K562 (cell line): Measurements from ENCODE around the gene PRRG1. TPM values are rescaled to one million over a fixed set of nuclear protein-coding genes. Genes with fewer than 3 reads are reported as not detected.
"Not testable (repeated sequence)": the region's sequence is repeated elsewhere in the genome, so short reads cannot be mapped to it uniquely, and the experiment has no call there.

Experiments
- ATAC-seq: fragments of 200-7000 bp; cut with Tn5 transposase; 3 replicates; pipeline ENCODE4 v1.9.1; 2020; ENCODE audit warnings: moderate library complexity
- BruUV-seq: library from RNA; stranded (reverse); fragments of 400-500 nt; replicated peaks from 2 replicates; lab custom pipeline; 2021; lab: Mats Ljungman, UMichigan
- CTCF ChIA-PET: fragments of 300-600 bp; formaldehyde crosslinking; extraction: SDS; loops from one replicate; lab custom pipeline; 2021; ENCODE audit warnings: low intra/inter-chr PET ratio; lab: Yijun Ruan, JAX
- POLR2A ChIA-PET: fragments of 300-600, 350-650 bp; sonication (Branson Sonifier 250); formaldehyde crosslinking; extraction: SDS; loops from one replicate; lab custom pipeline; 2021; ENCODE audit warnings: antibody characterized with exemption, inconsistent platforms; lab: Yijun Ruan, JAX
- DNase-seq, 4 experiments: peaks; one replicate each; pipeline versions ENCODE4 v3.0.0 to v3.0.0-alpha.2; 2011 to 2018; ENCODE audit warnings: low spot score in 3 of 4, mixed read lengths in 3 of 4; ENCODE audit errors: extremely low read depth in 1 of 4
- FAIRE-seq: peaks from 2 replicates; lab custom pipeline; 2011; peaks lifted over from hg19 to GRCh38; lab: Jason Lieb, UNC
- H2AFZ ChIP-seq: 2 replicates; pipeline ENCODE4 v1.6.0; 2011; ENCODE audit warnings: low read depth, low read length, control low read depth, inconsistent platforms
- H3K27ac ChIP-seq: fragments of 200-600 bp; 3 replicates; pipeline ENCODE4 v1.8.0; 2011; ENCODE audit warnings: low read depth, mild to moderate bottlenecking, control low read depth, inconsistent platforms, low read length, moderate library complexity, mixed read lengths; ENCODE audit errors: extremely low read depth
- H3K27me3 ChIP-seq, 2 experiments: fragments of 300-600 bp in 1 of 2; 2 replicates in 1 of 2; 3 replicates in 1 of 2; pipeline versions ENCODE4 v1.6.0 to v1.8.0; 2011; ENCODE audit warnings: inconsistent platforms in 2 of 2, low read length in 2 of 2, mild to moderate bottlenecking in 1 of 2, mixed read lengths in 1 of 2, moderate library complexity in 1 of 2; ENCODE audit not compliant: control insufficient read depth in 2 of 2, insufficient read depth in 2 of 2
- H3K36me3 ChIP-seq: fragments of 300-600 bp; 3 replicates; pipeline ENCODE4 v1.8.0; 2011; ENCODE audit warnings: mild to moderate bottlenecking, low read length, inconsistent platforms; ENCODE audit not compliant: control insufficient read depth, insufficient read depth
- H3K4me1 ChIP-seq, 2 experiments: fragments of 200-600 bp in 1 of 2; replicated peaks in 1 of 2; 2 replicates in 1 of 2; 3 replicates in 1 of 2; pipeline versions ENCODE4 v1.5.1 to v1.8.0; 2011; ENCODE audit warnings: inconsistent platforms in 2 of 2, low read length in 2 of 2, mild to moderate bottlenecking in 1 of 2, mixed read lengths in 1 of 2, moderate library complexity in 1 of 2; ENCODE audit not compliant: control insufficient read depth in 2 of 2, insufficient read depth in 2 of 2
- H3K4me2 ChIP-seq: 2 replicates; pipeline ENCODE4 v1.6.1; 2011; ENCODE audit warnings: low read length, control low read depth, inconsistent platforms, mixed read lengths; ENCODE audit not compliant: insufficient read depth
- H3K4me3 ChIP-seq: fragments of 200-600 bp; sonication (generic), shearing (Covaris generic); 2 replicates; pipeline ENCODE4 v1.5.1; 2016; ENCODE audit warnings: control low read depth, inconsistent platforms
- H3K79me2 ChIP-seq: fragments of 200-600 bp; 3 replicates; pipeline ENCODE4 v1.8.0; 2011; ENCODE audit warnings: low read length, inconsistent platforms; ENCODE audit not compliant: control insufficient read depth, insufficient read depth
- H3K9ac ChIP-seq, 2 experiments: 2 replicates each; pipeline versions ENCODE4 v1.6.0 to v1.6.1; 2011; ENCODE audit warnings: low read depth in 2 of 2, low read length in 2 of 2, control low read depth in 1 of 2, inconsistent platforms in 1 of 2, mild to moderate bottlenecking in 1 of 2, mixed read lengths in 1 of 2; ENCODE audit not compliant: insufficient read depth in 1 of 2
- H3K9me1 ChIP-seq: one replicate; pipeline ENCODE4 v1.6.0; 2011; ENCODE audit warnings: inconsistent platforms, mild to moderate bottlenecking, low read length, moderate library complexity; ENCODE audit not compliant: control insufficient read depth, insufficient read depth
- H3K9me3 ChIP-seq: replicated peaks from 2 replicates; pipeline ENCODE4 v1.5.1; 2011; ENCODE audit warnings: low read depth, low read length, inconsistent platforms; ENCODE audit not compliant: control insufficient read depth, insufficient read depth
- H4K20me1 ChIP-seq: replicated peaks from 2 replicates; pipeline ENCODE4 v1.6.1; 2011; ENCODE audit warnings: low read length, inconsistent platforms, mixed read lengths; ENCODE audit not compliant: control insufficient read depth, insufficient read depth
- KHSRP ChIP-seq: fragments of 450-650 bp; IDR thresholded peaks from 2 replicates; pipeline ENCODE4 v1.6.1; 2017
- PRPF4 ChIP-seq: fragments of 200-400 bp; formaldehyde crosslinking; IDR thresholded peaks from one replicate; pipeline ENCODE4 v1.6.1; 2017; ENCODE audit warnings: low read length, low read depth, mild to moderate bottlenecking; ENCODE audit not compliant: insufficient read depth, poor library complexity, severe bottlenecking
- RB1 ChIP-seq: fragments of 450-650 bp; IDR thresholded peaks from 2 replicates; pipeline ENCODE4 v1.6.1; 2017; ENCODE audit warnings: low read depth, mild to moderate bottlenecking
- RBM14 ChIP-seq: fragments of 200-400 bp; formaldehyde crosslinking; IDR thresholded peaks from 2 replicates; pipeline ENCODE4 v1.6.1; 2018; ENCODE audit warnings: low read depth, mild to moderate bottlenecking, low read length, moderate library complexity, borderline replicate concordance; ENCODE audit not compliant: insufficient read depth
- STAT5A ChIP-seq: IDR thresholded peaks from 2 replicates; pipeline ENCODE4 v1.6.1; 2012; ENCODE audit warnings: low read length, inconsistent platforms, borderline replicate concordance
- ZKSCAN3 ChIP-seq: fragments of 250-450 bp; sonication (Bioruptor Pico); IDR thresholded peaks from 2 replicates; pipeline ENCODE4 v1.4.0; 2020
- ZNF3 ChIP-seq: fragments of 250-450 bp; sonication (Bioruptor Pico); IDR thresholded peaks from 2 replicates; pipeline ENCODE4 v1.5.0; 2021; ENCODE audit warnings: mild to moderate bottlenecking, moderate library complexity
- ZNF561 ChIP-seq: fragments of 450-650 bp; formaldehyde crosslinking; conservative IDR thresholded peaks from 2 replicates; pipeline ENCODE4 v1.4.0; 2020; ENCODE audit warnings: mild to moderate bottlenecking, moderate library complexity
- ZNF586 ChIP-seq: fragments of 450-650 bp; formaldehyde crosslinking; conservative IDR thresholded peaks from 2 replicates; pipeline ENCODE4 v1.4.0; 2020; ENCODE audit warnings: mild to moderate bottlenecking, moderate library complexity
- WGBS: fragments of 100-300 bp; shearing (Covaris generic); methylation state at CpG from one replicate; pipeline ENCODE4 v1.1.6; 2016; ENCODE audit warnings: low coverage, mixed read lengths; ENCODE audit not compliant: insufficient coverage; ENCODE audit errors: missing lambda C conversion rate; 5-methylcytosine and 5-hydroxymethylcytosine counted together
- in situ Hi-C: fragments of 300-500 bp; cut with MboI; formaldehyde crosslinking; loops from 4 replicates; pipeline ENCODE4 v1.15.0; 2018; ENCODE audit warnings: inconsistent platforms, mixed read lengths
- intact Hi-C: fragments of 100-400 bp; cut with micrococcal nuclease; formaldehyde crosslinking; loops from 2 replicates; pipeline ENCODE4 v1.14.2; 2022
- polyA plus RNA-seq, 8 experiments: library from polyadenylated mRNA; depleted of rRNA in 4 of 8; stranded (reverse) in 5 of 8; unstranded in 3 of 8; fragments of >200 nt; fragmentation: Nextera tagmentation in 2 of 8; fragmentation: Illumina TruSeq in 1 of 8; extraction: Ambion mirVana in 2 of 8; extraction: Trizol in 1 of 8; gene quantifications; 2 replicates each; pipeline versions ENCODE4 v1.2.1 to v1.2.3, GENCODE V29; 2011 to 2014; ENCODE audit warnings: inconsistent platforms in 1 of 8, missing spikeins in 1 of 8
- total RNA-seq, 7 experiments: library from RNA; depleted of rRNA in 6 of 7; stranded (reverse); fragments of >200 nt in 6 of 7; fragmentation: Illumina TruSeq in 2 of 7; extraction: Trizol in 2 of 7; gene quantifications; 2 replicates each; pipeline versions ENCODE4 v1.2.1 to v1.2.3, GENCODE V29; 2011 to 2021; ENCODE audit warnings: low replicate concordance in 1 of 7
- TF ChIP-seq, protein P1 (sequence below), 2 experiments: fragments of 450-650 bp in 1 of 2; sonication (generic) in 1 of 2; formaldehyde crosslinking in 1 of 2; IDR thresholded peaks in 1 of 2; conservative IDR thresholded peaks in 1 of 2; 2 replicates each; pipeline versions ENCODE4 v1.6.1 to v1.8.1; 2016 to 2023; ENCODE audit warnings: mild to moderate bottlenecking in 2 of 2, moderate library complexity in 2 of 2, inconsistent platforms in 1 of 2, missing genetic modification reagents in 1 of 2
- TF ChIP-seq, protein P2 (sequence below): fragments of 450-650 bp; formaldehyde crosslinking; IDR thresholded peaks from 2 replicates; pipeline ENCODE4 v1.4.0; 2022; ENCODE audit warnings: mild to moderate bottlenecking, moderate library complexity
- TF ChIP-seq, protein P3 (sequence below): fragments of 250-450 bp; sonication (Bioruptor Pico); IDR thresholded peaks from 2 replicates; pipeline ENCODE4 v1.4.0; 2020; ENCODE audit warnings: mild to moderate bottlenecking

PRRG1 gene
- total and polyA plus RNA-seq, 9 of the 15 experiments (the other 6 are each of a cell fraction or from before 2014, with no cell fraction given), result 1.7 to 11.8 (median 4.2) TPM

DNA sequence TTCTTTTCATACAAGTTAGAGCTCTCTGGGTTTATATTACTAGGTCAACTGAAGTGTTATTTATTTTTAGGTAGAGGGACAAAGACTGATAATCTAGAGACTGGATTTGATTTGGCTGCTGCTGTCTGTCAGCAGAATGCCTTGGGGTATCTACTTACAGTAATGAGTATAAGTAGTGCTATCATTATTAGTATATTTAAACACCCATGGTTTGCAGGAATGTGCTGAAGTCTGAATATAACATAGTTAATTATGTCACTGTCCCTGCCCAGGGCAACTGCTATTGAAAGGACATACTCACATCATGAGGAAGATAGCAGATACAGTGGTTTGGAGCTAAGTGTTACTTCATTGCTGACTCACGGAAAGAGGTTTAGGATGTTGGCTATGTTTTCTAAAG, 76.2 kb downstream of the PRRG1 start:
- ATAC-seq, result no peak
- H3K4me2 ChIP-seq, result no peak overlapping the region
- H3K4me1 ChIP-seq, result no peaks in the 10 kb centered on the region
- 57% methylated on average over 1 of the region's 1 CpG for WGBS
- CTCF ChIA-PET, result no interaction called here
- no peak overlapping the region for H3K9ac ChIP-seq
- no peaks in the 10 kb centered on the region for H4K20me1 ChIP-seq
- in situ Hi-C loops, result no loop called here
- no TSS peak for BruUV-seq
- TF ChIP-seq PRPF4, result no peak
- TF ChIP-seq KHSRP, result no peak
- TF ChIP-seq ZNF3 (CRISPR knock-in tag), result no peak
- TF ChIP-seq, protein P1, sequence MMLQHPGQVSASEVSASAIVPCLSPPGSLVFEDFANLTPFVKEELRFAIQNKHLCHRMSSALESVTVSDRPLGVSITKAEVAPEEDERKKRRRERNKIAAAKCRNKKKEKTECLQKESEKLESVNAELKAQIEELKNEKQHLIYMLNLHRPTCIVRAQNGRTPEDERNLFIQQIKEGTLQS (IDR thresholded peaks at IDR 0.05), result no peak
- TF ChIP-seq, protein P1 (CRISPR knock-in tag; conservative IDR thresholded peaks at IDR 0.05), result no peak
- TF ChIP-seq ZKSCAN3 (CRISPR knock-in tag), result no peak
- TF ChIP-seq, protein P2, sequence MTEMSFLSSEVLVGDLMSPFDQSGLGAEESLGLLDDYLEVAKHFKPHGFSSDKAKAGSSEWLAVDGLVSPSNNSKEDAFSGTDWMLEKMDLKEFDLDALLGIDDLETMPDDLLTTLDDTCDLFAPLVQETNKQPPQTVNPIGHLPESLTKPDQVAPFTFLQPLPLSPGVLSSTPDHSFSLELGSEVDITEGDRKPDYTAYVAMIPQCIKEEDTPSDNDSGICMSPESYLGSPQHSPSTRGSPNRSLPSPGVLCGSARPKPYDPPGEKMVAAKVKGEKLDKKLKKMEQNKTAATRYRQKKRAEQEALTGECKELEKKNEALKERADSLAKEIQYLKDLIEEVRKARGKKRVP (CRISPR knock-in tag), result no peak
- TF ChIP-seq STAT5A, result no peak
- no peak for TF ChIP-seq ZNF561
- TF ChIP-seq RB1, result no peak
- TF ChIP-seq ZNF586 (CRISPR knock-in tag), result no peak
- TF ChIP-seq, protein P3, sequence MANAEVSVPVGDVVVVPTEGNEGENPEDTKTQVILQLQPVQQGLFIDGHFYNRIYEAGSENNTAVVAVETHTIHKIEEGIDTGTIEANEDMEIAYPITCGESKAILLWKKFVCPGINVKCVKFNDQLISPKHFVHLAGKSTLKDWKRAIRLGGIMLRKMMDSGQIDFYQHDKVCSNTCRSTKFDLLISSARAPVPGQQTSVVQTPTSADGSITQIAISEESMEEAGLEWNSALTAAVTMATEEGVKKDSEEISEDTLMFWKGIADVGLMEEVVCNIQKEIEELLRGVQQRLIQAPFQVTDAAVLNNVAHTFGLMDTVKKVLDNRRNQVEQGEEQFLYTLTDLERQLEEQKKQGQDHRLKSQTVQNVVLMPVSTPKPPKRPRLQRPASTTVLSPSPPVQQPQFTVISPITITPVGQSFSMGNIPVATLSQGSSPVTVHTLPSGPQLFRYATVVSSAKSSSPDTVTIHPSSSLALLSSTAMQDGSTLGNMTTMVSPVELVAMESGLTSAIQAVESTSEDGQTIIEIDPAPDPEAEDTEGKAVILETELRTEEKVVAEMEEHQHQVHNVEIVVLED (CRISPR knock-in tag), result no peak
- no peak for TF ChIP-seq RBM14
- H3K27me3 ChIP-seq, result no peaks in the 10 kb centered on the region
- H3K36me3 ChIP-seq, result no peaks in the 10 kb centered on the region
- no peaks in the 10 kb centered on the region for H3K9me3 ChIP-seq
- POLR2A ChIA-PET, result interaction anchor here (0.7 kb wide), 1 partner anchor 375 kb away, joined by 3 read pairs; no protein-coding TSS in a partner anchor
- FAIRE-seq, result no peak
- H2AFZ ChIP-seq, result no peak overlapping the region
- DNase-seq, result no peak
- H3K9me1 ChIP-seq, result no peaks in the 10 kb centered on the region
- H3K4me3 ChIP-seq, result no peak overlapping the region
- H3K79me2 ChIP-seq, result no peaks in the 10 kb centered on the region
- no peak overlapping the region for H3K27ac ChIP-seq
- intact Hi-C loops, result no loop called here

DNA sequence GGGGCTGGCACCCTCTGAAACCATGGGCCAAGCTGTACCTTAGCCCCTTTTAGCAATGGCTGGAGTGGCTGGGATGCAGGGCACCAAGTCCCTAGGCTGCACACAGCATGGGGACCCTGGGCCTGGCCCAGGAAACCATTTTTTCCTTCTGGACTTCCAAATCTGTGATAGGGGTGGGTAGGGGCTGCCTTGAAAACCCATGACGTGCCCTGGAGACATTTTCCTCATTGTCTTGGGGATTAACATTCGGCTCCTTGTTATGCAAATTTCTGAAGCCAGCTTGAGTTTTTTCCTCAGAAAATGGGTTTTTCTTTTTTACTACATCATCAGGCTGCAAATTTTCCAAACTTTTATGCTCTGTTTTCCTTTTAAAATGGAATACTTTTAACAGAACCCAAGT, 79.8 kb downstream of the PRRG1 start:
- POLR2A ChIA-PET, H3K4me3 ChIP-seq, H3K9me1 ChIP-seq, BruUV-seq, H2AFZ ChIP-seq, H3K9ac ChIP-seq, H3K9me3 ChIP-seq, in situ Hi-C loops, intact Hi-C loops, ATAC-seq, DNase-seq, H3K36me3 ChIP-seq, H3K27ac ChIP-seq, H3K4me2 ChIP-seq, H3K4me1 ChIP-seq, FAIRE-seq, H3K27me3 ChIP-seq, H4K20me1 ChIP-seq, H3K79me2 ChIP-seq, CTCF ChIA-PET: not testable (repeated sequence)
- 51% methylated on average over 2 of the region's 2 CpGs for WGBS
